Raji (cell line): ENCODE measurements around the gene AP2S1.

ENCODE experiments used
- POLR2A ChIP-seq: IDR thresholded peaks from 2 replicates; pipeline ENCODE4 v1.6.1; 2011; ENCODE audit warnings: low read depth, low read length, control low read depth; ENCODE audit not compliant: insufficient read depth

The AP2S1 gene

DNA sequence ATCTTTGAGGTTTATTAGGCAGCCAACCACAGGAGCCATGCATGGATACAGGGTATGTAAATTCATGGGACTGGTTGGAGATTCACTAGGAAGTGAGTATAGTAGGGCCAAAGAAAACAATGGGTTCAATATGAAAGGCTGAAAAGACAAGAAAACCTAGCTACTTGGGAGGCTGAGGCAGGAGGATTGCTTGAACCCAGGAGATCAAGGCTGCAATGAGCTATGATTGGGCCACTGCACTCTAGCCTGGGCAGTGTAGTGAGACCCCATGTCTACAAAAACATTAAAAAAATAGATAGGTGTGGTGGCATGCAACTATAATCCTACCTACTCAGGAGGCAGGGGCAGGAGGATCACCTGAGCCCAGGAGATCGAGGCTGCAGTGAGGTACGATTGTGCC, 51.9 kb downstream of the AP2S1 start:
- TF ChIP-seq POLR2A, result no peak

DNA sequence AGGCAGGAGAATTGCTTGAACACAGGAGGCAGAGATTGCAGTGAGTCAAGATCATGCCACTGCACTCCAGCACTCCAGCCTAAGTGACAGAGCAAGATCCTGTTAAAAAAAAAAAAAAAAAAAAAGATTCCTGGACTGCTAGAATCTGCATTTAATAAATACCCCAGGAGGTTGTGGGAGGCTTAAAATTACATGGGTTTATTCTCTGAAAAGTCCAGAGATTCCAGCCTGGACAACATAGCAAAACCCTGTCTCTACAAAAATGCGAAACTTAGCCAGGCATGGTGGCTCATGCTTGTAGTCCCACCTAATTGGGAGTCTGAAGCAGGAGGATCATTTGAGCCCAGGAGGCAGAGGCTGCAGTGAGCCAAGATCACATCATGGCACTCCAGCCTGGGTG, 52.8 kb downstream of the AP2S1 start:
- TF ChIP-seq POLR2A, result no peak

DNA sequence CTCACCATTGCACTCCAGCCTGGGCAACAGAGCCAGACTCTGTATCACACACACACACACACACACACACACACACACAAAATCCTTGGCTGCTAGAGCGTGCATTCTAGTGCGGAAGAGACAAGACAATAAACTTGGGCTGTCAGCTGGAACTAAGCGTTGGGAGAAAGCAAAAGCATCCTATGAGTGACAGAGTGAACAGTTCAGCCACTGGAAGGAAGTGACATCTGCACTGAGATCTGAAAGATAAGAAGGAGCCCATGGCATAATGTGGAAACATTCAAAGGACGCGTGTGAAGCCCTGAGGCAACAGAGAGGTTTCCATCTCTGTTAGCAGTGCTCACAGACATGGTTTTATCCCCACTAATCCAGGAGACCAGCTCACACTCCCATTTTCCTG, 58.7 kb downstream of the AP2S1 start:
- TF ChIP-seq POLR2A, result no peak

DNA sequence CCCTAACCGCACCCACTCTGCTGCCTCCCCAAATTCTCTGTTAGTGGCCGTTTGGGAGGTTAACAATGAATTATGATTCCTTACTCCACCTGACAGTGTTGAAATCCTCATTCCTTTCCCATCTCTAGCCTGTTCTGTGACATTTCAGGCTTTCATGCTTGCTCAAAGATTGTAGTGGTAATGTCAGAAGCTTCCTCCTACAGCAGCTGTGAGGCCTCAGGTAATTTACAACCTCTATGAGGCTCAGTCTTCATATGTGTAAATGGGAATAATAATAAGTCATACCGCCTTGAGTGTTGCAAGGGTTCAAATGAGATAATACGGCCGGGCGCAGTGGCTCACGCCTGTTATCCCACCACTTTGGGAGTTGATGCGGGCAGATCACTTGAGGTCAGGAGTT, 61.3 kb downstream of the AP2S1 start:
- TF ChIP-seq POLR2A, result no peak

DNA sequence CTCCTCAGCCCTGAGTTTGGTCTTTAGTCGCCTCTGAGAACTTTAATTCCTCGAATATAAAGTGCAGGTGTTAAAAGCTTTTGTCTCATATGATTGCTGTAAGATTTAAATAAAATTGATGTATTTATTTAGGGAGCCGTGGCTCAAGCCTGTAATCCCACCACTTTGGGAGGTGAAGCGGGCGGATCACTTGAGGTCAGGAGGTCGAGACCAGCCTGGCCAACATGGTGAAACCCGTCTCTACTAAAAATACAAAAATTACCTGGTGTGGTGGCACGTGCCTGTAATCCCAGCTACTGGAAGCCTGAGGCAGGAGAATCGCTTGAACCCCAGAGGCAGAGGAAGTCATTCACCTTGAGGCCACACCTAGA, 61.7 kb downstream of the AP2S1 start:
- no peak for TF ChIP-seq POLR2A

DNA sequence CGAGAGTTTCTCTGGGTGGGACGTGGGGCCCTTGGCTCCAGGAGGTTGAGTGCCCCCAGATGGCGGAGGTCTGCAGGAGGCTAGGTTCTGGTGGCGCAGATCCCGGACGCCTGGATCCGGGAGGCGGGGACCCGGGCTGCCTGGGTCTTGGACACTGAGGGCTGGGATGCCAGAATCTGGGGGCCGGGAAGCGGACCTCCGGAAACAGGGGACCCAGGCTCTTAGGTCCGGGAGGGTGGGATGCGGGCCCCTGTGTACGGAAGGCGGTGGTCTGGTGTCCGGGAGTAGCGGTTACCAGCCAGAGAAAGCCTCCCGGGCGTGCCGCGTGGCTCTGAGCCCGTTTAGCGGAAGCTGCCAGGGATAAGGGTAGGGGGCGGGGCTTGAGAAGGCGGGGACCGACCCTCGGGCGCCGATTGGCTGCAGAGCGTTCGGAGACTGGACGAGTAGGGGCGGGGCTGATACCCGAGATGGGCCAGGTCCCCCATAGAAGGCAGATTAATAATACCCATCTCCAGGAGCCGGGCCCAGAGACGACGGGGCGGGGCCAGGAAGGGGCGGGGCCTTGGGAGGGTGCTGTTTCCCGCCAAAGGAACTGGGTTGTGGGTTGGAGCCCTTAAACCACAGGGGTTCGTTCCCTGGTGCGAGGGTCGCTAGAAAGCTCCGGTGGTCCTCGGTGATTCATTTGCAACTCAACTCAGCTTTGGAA, 62.2 kb downstream of the AP2S1 start, which contains the start of gene SLC1A5:
Gene SLC1A5, minus strand, starts transcription at position 333 of the 706 bp plus-strand sequence. CDS start 629 bp downstream, outside the sequence.
- TF ChIP-seq POLR2A, result peak; percentile 100
